Ovary (tissue), 9 donors: ENCODE results near the gene SLC49A4. TPM values are rescaled to one million over a fixed set of nuclear protein-coding genes. Genes with fewer than 3 reads are reported as not detected.

Experiments used
- DNase-seq, 5 donors: peaks; one replicate each; pipeline ENCODE4 v3.0.0-alpha.2; 2019 to 2020
- H3K27ac ChIP-seq, 2 donors: fragments of 200-600 bp; one replicate each; pipeline versions ENCODE4 v1.5.1 to v1.8.0; 2019 to 2022
- H3K27me3 ChIP-seq: fragments of 200-600 bp; one replicate; pipeline ENCODE4 v1.8.0; 2022
- H3K36me3 ChIP-seq: fragments of 200-600 bp; sonication (generic); one replicate; pipeline ENCODE4 v1.5.1; 2019
- H3K4me1 ChIP-seq: one replicate; pipeline ENCODE4 v1.8.1; 2013; ENCODE audit warnings: mild to moderate bottlenecking, moderate library complexity; ENCODE audit not compliant: insufficient read depth
- H3K4me3 ChIP-seq: fragments of 200-600 bp; sonication (generic); one replicate; pipeline ENCODE4 v1.5.1; 2017
- H3K9me3 ChIP-seq, 2 donors: fragments of 200-600 bp in 1 of 2; sonication (generic) in 1 of 2; one replicate each; pipeline versions ENCODE4 v1.5.1 to v1.8.1; 2013 to 2019; ENCODE audit warnings: mild to moderate bottlenecking in 1 of 2, moderate library complexity in 1 of 2
- CTCF ChIP-seq, 3 donors: fragments of 450-650 bp in 2 of 3; fragments of 200-600 bp in 1 of 3; IDR thresholded peaks; one replicate each; pipeline versions ENCODE4 v1.5.1 to v1.8.0; 2016 to 2022; ENCODE audit warnings: antibody characterized with exemption in 3 of 3, mild to moderate bottlenecking in 1 of 3
- EP300 ChIP-seq: sonication (generic); formaldehyde crosslinking; IDR thresholded peaks from one replicate; pipeline ENCODE4 v1.6.1; 2017; ENCODE audit warnings: antibody characterized with exemption
- POLR2A ChIP-seq: fragments of 450-650 bp; IDR thresholded peaks from one replicate; pipeline ENCODE4 v1.6.1; 2017; ENCODE audit warnings: antibody characterized with exemption, mild to moderate bottlenecking, moderate library complexity
- WGBS, 3 donors: extraction: QIAGEN DNeasy Blood & Tissue Kit in 1 of 3; methylation state at CpG; one replicate each; pipeline versions ENCODE4 v1.1.5 to v1.1.7; 2013 to 2017; 5-methylcytosine and 5-hydroxymethylcytosine counted together
- intact Hi-C, 4 donors: fragments of 100-400 bp; cut with DNase I; formaldehyde crosslinking; loops; one replicate each; pipeline versions ENCODE4 v1.11.0 to v1.15.1; 2022 to 2023
- polyA plus RNA-seq, 2 donors: library from polyadenylated mRNA; stranded (reverse); fragments of 200-250 nt in 1 of 2; fragments of 350-450 nt in 1 of 2; fragmentation: Illumina TruSeq in 1 of 2; extraction: RNeasy Lipid Tissue Mini Kit (QIAGEN cat#74804) in 1 of 2; gene quantifications; one replicate each; pipeline ENCODE4 v1.2.3, GENCODE V29; 2013 to 2014
- total RNA-seq, 7 donors: library from RNA; depleted of rRNA in 2 of 7; stranded (reverse); fragments of >200 nt in 2 of 7; fragmentation: NEBNext Ultra II Directional in 3 of 7; extraction: Animal tissue kit (Norgen Biotek cat#: 25700) in 3 of 7; gene quantifications; one replicate each; pipeline versions ENCODE4 v1.1.0 to v1.2.4, GENCODE V29; 2016 to 2023
- donor health status: DM: no; HTN: no; CAD: no; lungs with moderate emphysema.
- donor health status: DM: no; HTN: no; CAD: no.
- donor health status: Bipolar disorder and iron deficiency.
- donor health status: DM: yes; HTN: yes; CAD: no.
- donor health status: DM: no; HTN: no; CAD: no.
- donor health status: DM: yes; HTN: yes; CAD: no.

Gene SLC49A4
- total and polyA plus RNA-seq, 9 donors, result 3.7 to 17.8 (median 8.3) TPM

- Histone ChIP-seq H3K36me3 (no peaks in the 10 kb centered on the region), H3K27ac (no peak overlapping the region), H3K4me1 (peaks cover 4% of the 10 kb centered on the region), H3K27me3 (no peaks in the 10 kb centered on the region), H3K9me3 (no peaks in the 10 kb centered on the region), H3K4me3 (no peak overlapping the region)
- TF ChIP-seq POLR2A (no peak), EP300 (no peak), CTCF (IDR thresholded peaks at IDR 0.05) (no peak)
- no peak for DNase-seq
- WGBS, 3 donors, result 91 to 97% (median 94%) methylated on average over 3 of the region's 3 CpGs
- intact Hi-C loops, result loop anchor here in 1 of 4 donors (10.0 kb wide), 1 partner anchor 412 kb away; the partner anchor contains the start of genes FAM162A and MIX23
These were observed 2.4 kb downstream of the SLC49A4 start for GRCh38 chr3:122797291-122797690.

- H3K27me3 ChIP-seq, result no peaks in the 10 kb centered on the region
- no peaks in the 10 kb centered on the region for H3K9me3 ChIP-seq
- no peak for DNase-seq
- no peak overlapping the region for H3K27ac ChIP-seq
- TF ChIP-seq EP300 (no peak), CTCF (IDR thresholded peaks at IDR 0.05) (no peak), POLR2A (no peak)
- WGBS, 3 donors, result 79 to 89% (median 88%) methylated on average over 2 of the region's 2 CpGs
- no peak overlapping the region for H3K4me3 ChIP-seq
- intact Hi-C loops, result loop anchor here in 1 of 4 donors (10.0 kb wide), 1 partner anchor 415 kb away; the partner anchor contains the start of genes FAM162A and MIX23
- H3K4me1 ChIP-seq, result peaks cover 5% of the 10 kb centered on the region
- no peaks in the 10 kb centered on the region for H3K36me3 ChIP-seq
These were observed 4.5 kb downstream of the SLC49A4 start for GRCh38 chr3:122799322-122799721.

- Histone ChIP-seq H3K27ac (no peak overlapping the region), H3K27me3 (no peaks in the 10 kb centered on the region), H3K36me3 (no peaks in the 10 kb centered on the region), H3K9me3 (no peaks in the 10 kb centered on the region), H3K4me1 (peaks cover 5% of the 10 kb centered on the region), H3K4me3 (no peak overlapping the region)
- DNase-seq, result no peak
- TF ChIP-seq CTCF (IDR thresholded peaks at IDR 0.05), result no peak
- no peak for TF ChIP-seq POLR2A
- TF ChIP-seq EP300, result no peak
- 91 to 98% (median 97%) methylated on average over 1 of the region's 1 CpG for WGBS, 3 donors
- intact Hi-C loops, result no loop called here
These were observed 5.2 kb downstream of the SLC49A4 start for GRCh38 chr3:122800031-122800430.

GRCh38 chr3:122800706-122801237 is 5.9 kb downstream of the SLC49A4 start:
- H3K27ac ChIP-seq, result no peak overlapping the region
- H3K9me3 ChIP-seq, result no peaks in the 10 kb centered on the region
- intact Hi-C loops, result no loop called here
- no peak overlapping the region for H3K4me3 ChIP-seq
- DNase-seq, result no peak
- H3K36me3 ChIP-seq, result no peaks in the 10 kb centered on the region
- peaks cover 5% of the 10 kb centered on the region for H3K4me1 ChIP-seq
- TF ChIP-seq EP300 (no peak), POLR2A (no peak), CTCF (IDR thresholded peaks at IDR 0.05) (no peak)
- no peaks in the 10 kb centered on the region for H3K27me3 ChIP-seq
- WGBS, 3 donors, result 95 to 96% (median 95%) methylated on average over 3 of the region's 3 CpGs
